Spleen (tissue), 11 donors: ENCODE data around the gene CCDC69. TPM values are rescaled to one million over a fixed set of nuclear protein-coding genes. Genes with fewer than 3 reads are reported as not detected.

Source experiments
- DNase-seq: peaks from one replicate; pipeline ENCODE4 v3.0.0-alpha.2; 2020
- H3K27ac ChIP-seq, 8 donors: fragments of 200-600 bp; sonication (generic) in 7 of 8; 1 replicate in 4 of 8; 2 replicates in 4 of 8; pipeline versions ENCODE4 v1.5.0 to v1.8.0; 2016 to 2021; ENCODE audit warnings: inconsistent platforms in 4 of 8, mild to moderate bottlenecking in 4 of 8, moderate library complexity in 1 of 8
- H3K27me3 ChIP-seq, 7 donors: fragments of 200-600 bp; sonication (generic) in 6 of 7; replicated peaks in 1 of 7; 1 replicate in 4 of 7; 2 replicates in 3 of 7; pipeline versions ENCODE4 v1.5.0 to v1.8.0; 2016 to 2021; ENCODE audit warnings: inconsistent platforms in 3 of 7, mild to moderate bottlenecking in 1 of 7
- H3K36me3 ChIP-seq, 6 donors: fragments of 200-600 bp; sonication (generic) in 5 of 6; 1 replicate in 4 of 6; 2 replicates in 2 of 6; pipeline versions ENCODE4 v1.5.0 to v1.8.0; 2016 to 2021; ENCODE audit warnings: inconsistent platforms in 2 of 6
- H3K4me1 ChIP-seq, 6 donors: fragments of 200-600 bp; sonication (generic) in 5 of 6; 1 replicate in 3 of 6; 2 replicates in 3 of 6; pipeline versions ENCODE4 v1.5.0 to v1.8.0; 2016 to 2021; ENCODE audit warnings: inconsistent platforms in 3 of 6
- H3K4me3 ChIP-seq, 8 donors: fragments of 200-600 bp; sonication (generic) in 7 of 8; 1 replicate in 4 of 8; 2 replicates in 4 of 8; pipeline versions ENCODE4 v1.5.0 to v1.8.0; 2016 to 2021; ENCODE audit warnings: inconsistent platforms in 4 of 8, mild to moderate bottlenecking in 4 of 8, moderate library complexity in 2 of 8
- H3K9me3 ChIP-seq, 8 donors: fragments of 200-600 bp; sonication (generic) in 7 of 8; 1 replicate in 4 of 8; 2 replicates in 4 of 8; pipeline versions ENCODE4 v1.5.0 to v1.8.0; 2016 to 2021; ENCODE audit warnings: inconsistent platforms in 4 of 8
- CTCF ChIP-seq, 11 experiments: fragments of 200-600 bp in 7 of 11; fragments of 450-650 bp in 4 of 11; sonication (generic) in 4 of 11; IDR thresholded peaks in 8 of 11; conservative IDR thresholded peaks in 3 of 11; 1 replicate in 7 of 11; 2 replicates in 4 of 11; pipeline versions ENCODE4 v1.4.0 to v1.8.0; 2016 to 2021; ENCODE audit warnings: antibody characterized with exemption in 11 of 11, inconsistent platforms in 4 of 11, mild to moderate bottlenecking in 1 of 11
- POLR2A ChIP-seq, 3 donors: fragments of 450-650 bp; IDR thresholded peaks; one replicate each; pipeline ENCODE4 v1.5.1; 2017; ENCODE audit warnings: antibody characterized with exemption in 3 of 3, mild to moderate bottlenecking in 1 of 3
- POLR2AphosphoS5 ChIP-seq, 3 donors: sonication (generic); formaldehyde crosslinking; IDR thresholded peaks; one replicate each; pipeline ENCODE4 v1.5.1; 2017; ENCODE audit warnings: antibody characterized with exemption in 3 of 3
- WGBS, 5 donors: extraction: QIAGEN DNeasy Blood & Tissue Kit in 3 of 5; methylation state at CpG; one replicate each; pipeline versions ENCODE4 v1.1.5 to v1.1.7; 2013 to 2018; 5-methylcytosine and 5-hydroxymethylcytosine counted together
- intact Hi-C: fragments of 100-400 bp; cut with DNase I; formaldehyde crosslinking; loops from one replicate; pipeline ENCODE4 v1.15.0; 2023; ENCODE audit warnings: low total_unique reads
- polyA plus RNA-seq, 3 donors: library from polyadenylated mRNA; stranded (reverse); fragments of 200-250 nt; gene quantifications; one replicate each; pipeline ENCODE4 v1.2.1, GENCODE V29; 2013
- total RNA-seq, 7 donors: library from RNA; depleted of rRNA in 3 of 7; stranded (reverse); fragments of >200 nt in 3 of 7; fragmentation: NEBNext Ultra II Directional in 4 of 7; extraction: Animal tissue kit (Norgen Biotek cat#: 25700) in 4 of 7; gene quantifications; one replicate each; pipeline versions ENCODE4 v1.1.0 to v1.2.1, GENCODE V29; 2016 to 2021
- donor health status: healthy with polysubstance abuse.
- donor health status: DM: no; HTN: no; CAD: no; lungs with moderate emphysema.
- donor health status: DM: no; HTN: no; CAD: no.
- donor health status: Bipolar disorder and iron deficiency.
- donor health status: healthy.
- donor health status: DM: no; HTN: no; CAD: no.
- donor health status: DM: yes; HTN: yes; CAD: no.

CCDC69 gene
- total and polyA plus RNA-seq, 10 donors, result 37.7 to 145 (median 94.9) TPM

- peak overlapping the region in 1 of 8 donors; percentile 24 for H3K4me3 ChIP-seq
- peak overlapping the region; percentile 29 to 84 (median 64) for H3K27ac ChIP-seq
- peaks cover 0 to 85% (median 38%) of the 10 kb centered on the region in 6 donors for H3K36me3 ChIP-seq
- intact Hi-C loops, result no loop called here
- H3K4me1 ChIP-seq, result peaks cover 18 to 90% (median 41%) of the 10 kb centered on the region in 6 donors
- DNase-seq, result no peak
- TF ChIP-seq POLR2A (IDR thresholded peaks at IDR 0.05), result no peak
- peak in 1 of 3 donors; percentile 80 for TF ChIP-seq POLR2AphosphoS5 (IDR thresholded peaks at IDR 0.05)
- no peaks in the 10 kb centered on the region for H3K27me3 ChIP-seq
- WGBS, 5 donors, result 52 to 66% (median 60%) methylated on average over 5 of the region's 5 CpGs
- peaks cover 0 to 12% (median 10%) of the 10 kb centered on the region in 8 donors for H3K9me3 ChIP-seq
Measured at GRCh38 chr5:151196556-151197290, 27.2 kb downstream of the CCDC69 start.

GRCh38 chr5:151195622-151196021, 28.3 kb downstream of the CCDC69 start:
- TF ChIP-seq CTCF (IDR thresholded peaks at IDR 0.05 in 8 of 11, conservative IDR thresholded peaks at IDR 0.05 in 3 of 11), result no peak
- TF ChIP-seq POLR2AphosphoS5 (IDR thresholded peaks at IDR 0.05), result no peak
- no peak for TF ChIP-seq POLR2A (IDR thresholded peaks at IDR 0.05)
- Histone ChIP-seq H3K36me3 (peaks cover 0 to 83% (median 30%) of the 10 kb centered on the region in 6 donors), H3K27ac (peak overlapping the region in 7 of 8 donors; percentile 27 to 84 (median 61)), H3K4me1 (peaks cover 18 to 91% (median 43%) of the 10 kb centered on the region in 6 donors), H3K4me3 (no peak overlapping the region), H3K27me3 (no peaks in the 10 kb centered on the region), H3K9me3 (peaks cover 0 to 14% (median 10%) of the 10 kb centered on the region in 8 donors)
- no peak for DNase-seq
- intact Hi-C loops, result no loop called here
- 57 to 77% (median 63%) methylated on average over 4 to 5 of the region's 5 CpGs for WGBS, 5 donors

GRCh38 chr5:151192626-151193025, 31.3 kb downstream of the CCDC69 start:
- Histone ChIP-seq H3K9me3 (peaks cover 0 to 30% (median 27%) of the 10 kb centered on the region in 8 donors), H3K27ac (no peak overlapping the region), H3K27me3 (no peaks in the 10 kb centered on the region), H3K4me3 (no peak overlapping the region), H3K36me3 (peaks cover 0 to 83% (median 24%) of the 10 kb centered on the region in 6 donors), H3K4me1 (peaks cover 18 to 80% (median 40%) of the 10 kb centered on the region in 6 donors)
- intact Hi-C loops, result no loop called here
- no peak for TF ChIP-seq POLR2A (IDR thresholded peaks at IDR 0.05)
- TF ChIP-seq CTCF (IDR thresholded peaks at IDR 0.05 in 8 of 11, conservative IDR thresholded peaks at IDR 0.05 in 3 of 11), result no peak
- no peak for DNase-seq

GRCh38 chr5:151191661-151192060, 32.2 kb downstream of the CCDC69 start:
- WGBS, 5 donors, result 93 to 100% (median 100%) methylated on average over 1 of the region's 1 CpG
- H3K27me3 ChIP-seq, result no peaks in the 10 kb centered on the region
- no peak for TF ChIP-seq POLR2AphosphoS5 (IDR thresholded peaks at IDR 0.05)
- no peak for TF ChIP-seq CTCF (IDR thresholded peaks at IDR 0.05 in 8 of 11, conservative IDR thresholded peaks at IDR 0.05 in 3 of 11)
- no peak for TF ChIP-seq POLR2A (IDR thresholded peaks at IDR 0.05)
- H3K4me1 ChIP-seq, result peaks cover 12 to 70% (median 31%) of the 10 kb centered on the region in 6 donors
- H3K4me3 ChIP-seq, result no peak overlapping the region
- no peak for DNase-seq
- H3K27ac ChIP-seq, result peak overlapping the region in 5 of 8 donors; percentile 3 to 57 (median 42)
- peaks cover 0 to 30% (median 27%) of the 10 kb centered on the region in 8 donors for H3K9me3 ChIP-seq
- H3K36me3 ChIP-seq, result peaks cover 0 to 84% (median 33%) of the 10 kb centered on the region in 6 donors
- intact Hi-C loops, result no loop called here
